Gastroesophageal sphincter (tissue), 3 donors: ENCODE data around the gene PPP3CB.

Experiments
- EP300 ChIP-seq: sonication (generic); formaldehyde crosslinking; IDR thresholded peaks from one replicate; pipeline ENCODE4 v1.6.1; 2017; ENCODE audit warnings: antibody characterized with exemption, mild to moderate bottlenecking
- POLR2A ChIP-seq, 2 donors: fragments of 450-650 bp; IDR thresholded peaks; one replicate each; pipeline ENCODE4 v1.6.1; 2017; ENCODE audit warnings: antibody characterized with exemption in 2 of 2, mild to moderate bottlenecking in 2 of 2, moderate library complexity in 1 of 2
- TF ChIP-seq, protein P1 (sequence below), 4 experiments: fragments of 200-600 bp in 2 of 4; fragments of 450-650 bp in 2 of 4; sonication (generic) in 1 of 4; IDR thresholded peaks; one replicate each; pipeline ENCODE4 v1.5.1; 2017 to 2019; ENCODE audit warnings: antibody characterized with exemption in 4 of 4, mild to moderate bottlenecking in 2 of 4, moderate library complexity in 2 of 4

- TF ChIP-seq EP300 = no peak
- TF ChIP-seq, protein P1, sequence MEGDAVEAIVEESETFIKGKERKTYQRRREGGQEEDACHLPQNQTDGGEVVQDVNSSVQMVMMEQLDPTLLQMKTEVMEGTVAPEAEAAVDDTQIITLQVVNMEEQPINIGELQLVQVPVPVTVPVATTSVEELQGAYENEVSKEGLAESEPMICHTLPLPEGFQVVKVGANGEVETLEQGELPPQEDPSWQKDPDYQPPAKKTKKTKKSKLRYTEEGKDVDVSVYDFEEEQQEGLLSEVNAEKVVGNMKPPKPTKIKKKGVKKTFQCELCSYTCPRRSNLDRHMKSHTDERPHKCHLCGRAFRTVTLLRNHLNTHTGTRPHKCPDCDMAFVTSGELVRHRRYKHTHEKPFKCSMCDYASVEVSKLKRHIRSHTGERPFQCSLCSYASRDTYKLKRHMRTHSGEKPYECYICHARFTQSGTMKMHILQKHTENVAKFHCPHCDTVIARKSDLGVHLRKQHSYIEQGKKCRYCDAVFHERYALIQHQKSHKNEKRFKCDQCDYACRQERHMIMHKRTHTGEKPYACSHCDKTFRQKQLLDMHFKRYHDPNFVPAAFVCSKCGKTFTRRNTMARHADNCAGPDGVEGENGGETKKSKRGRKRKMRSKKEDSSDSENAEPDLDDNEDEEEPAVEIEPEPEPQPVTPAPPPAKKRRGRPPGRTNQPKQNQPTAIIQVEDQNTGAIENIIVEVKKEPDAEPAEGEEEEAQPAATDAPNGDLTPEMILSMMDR (IDR thresholded peaks at IDR 0.05) = no peak
- no peak for TF ChIP-seq POLR2A (IDR thresholded peaks at IDR 0.05)
These were observed 26.2 kb downstream of the PPP3CB start for GRCh38 chr10:73469579-73469978.
